GM18868 (cell line): Measurements from ENCODE around the gene ZNF318.

Experiments
- ATAC-seq: cut with Tn5 transposase; IDR thresholded peaks from one replicate; pipeline ENCODE4 v1.9.1; 2021; ENCODE audit warnings: mild to moderate bottlenecking, moderate library complexity; ENCODE audit not compliant: unreplicated experiment

Gene ZNF318

DNA sequence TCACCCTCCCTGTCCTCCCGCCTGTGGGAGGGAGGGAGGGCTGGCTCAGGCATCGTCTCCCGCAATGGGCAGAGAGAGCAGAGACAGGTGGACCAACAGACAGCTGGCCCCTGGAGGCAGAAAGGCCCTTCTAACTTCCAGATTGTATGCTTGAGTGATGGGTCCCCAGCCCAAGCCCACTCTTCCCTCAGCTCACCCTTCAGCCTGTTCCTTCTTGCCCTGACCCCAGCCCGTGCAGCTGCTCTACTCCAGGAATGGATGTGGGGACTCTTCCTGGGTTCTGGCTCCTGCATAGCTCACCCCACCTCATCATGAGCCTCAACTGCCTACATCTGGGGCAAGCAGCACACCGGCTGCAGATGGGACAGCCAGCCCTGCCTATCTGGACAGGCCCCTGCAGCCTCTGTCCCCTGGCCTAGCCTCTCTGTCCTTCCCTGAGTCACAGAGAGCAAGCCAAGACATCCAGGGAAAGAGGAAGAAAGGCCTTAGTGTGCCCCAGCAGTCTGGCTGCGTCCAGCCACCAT is 82.9 kb downstream of the ZNF318 start:
- ATAC-seq, result no peak
